Right cardiac atrium (tissue), 5 donors: ENCODE measurements around the gene ZNF362. TPM values are rescaled to one million over a fixed set of nuclear protein-coding genes. Genes with fewer than 3 reads are reported as not detected.

Experiments
- ATAC-seq, 2 donors: fragments of 200-7000 bp; cut with Tn5 transposase; one replicate each; pipeline versions ENCODE4 v1.8.0 to v1.9.1; 2020; ENCODE audit warnings: moderate library complexity in 2 of 2, mild to moderate bottlenecking in 1 of 2
- DNase-seq, 3 donors: peaks; one replicate each; pipeline ENCODE4 v3.0.0-alpha.2; 2020
- H3K27ac ChIP-seq: one replicate; pipeline ENCODE4 v1.5.1; 2013; ENCODE audit warnings: mild to moderate bottlenecking, low read length, control low read depth, moderate library complexity
- H3K27me3 ChIP-seq: one replicate; pipeline ENCODE4 v1.6.1; 2013; ENCODE audit not compliant: control insufficient read depth, insufficient read depth
- H3K4me1 ChIP-seq: one replicate; pipeline ENCODE4 v1.6.1; 2013; ENCODE audit warnings: low read length; ENCODE audit not compliant: control insufficient read depth, insufficient read depth
- H3K4me3 ChIP-seq: one replicate; pipeline ENCODE4 v1.5.1; 2013; ENCODE audit warnings: low read length, control low read depth
- H3K9me3 ChIP-seq: one replicate; pipeline ENCODE4 v1.6.1; 2013; ENCODE audit warnings: low read length; ENCODE audit not compliant: control insufficient read depth
- WGBS: extraction: QIAGEN DNeasy Blood & Tissue Kit; methylation state at CpG from one replicate; pipeline ENCODE4 v1.1.7; 2013; 5-methylcytosine and 5-hydroxymethylcytosine counted together
- intact Hi-C, 4 donors: fragments of 100-400 bp; cut with DNase I; formaldehyde crosslinking; loops; one replicate each; pipeline versions ENCODE4 v1.11.0 to v1.14.0; 2022 to 2023
- polyA plus RNA-seq: library from polyadenylated mRNA; stranded (reverse); fragments of 200-250 nt; gene quantifications from one replicate; pipeline ENCODE4 v1.2.3, GENCODE V29; 2013
- total RNA-seq, 4 donors: library from RNA; stranded (reverse); fragmentation: NEBNext Ultra II Directional; extraction: Animal tissue kit (Norgen Biotek cat#: 25700); gene quantifications; one replicate each; pipeline ENCODE4 v1.2.1, GENCODE V29; 2021
- donor health status: healthy with polysubstance abuse.
- donor health status: DM: no; HTN: yes; CAD: no.
- donor health status: DM: no; HTN: no; CAD: no.
- donor health status: DM: no; HTN: yes; CAD: no; lungs with severe emphysema.
- donor health status: DM: yes; HTN: yes; CAD: no.

The ZNF362 gene
- total and polyA plus RNA-seq, 5 donors: 22.2 to 42.5 (median 39.7) TPM

- DNase-seq (no peak), ATAC-seq (peak in 1 of 2 donors; percentile 9)
- Histone ChIP-seq H3K4me1 (no peaks in the 10 kb centered on the region), H3K27me3 (no peaks in the 10 kb centered on the region), H3K4me3 (no peak within 1 kb of the TSS), H3K9me3 (no peaks in the 10 kb centered on the region), H3K27ac (no peak within 1 kb of the TSS)
- 69% methylated on average over 8 of the region's 8 CpGs for WGBS
- intact Hi-C loops: no loop called here
These were observed 64.4 kb downstream of the ZNF362 start, which contains the start of gene A3GALT2 for GRCh38 chr1:33320619-33321165. Gene A3GALT2 (minus strand): TSS chr1:33321098. CDS start chr1:33321098, 0 bp downstream.

DNA sequence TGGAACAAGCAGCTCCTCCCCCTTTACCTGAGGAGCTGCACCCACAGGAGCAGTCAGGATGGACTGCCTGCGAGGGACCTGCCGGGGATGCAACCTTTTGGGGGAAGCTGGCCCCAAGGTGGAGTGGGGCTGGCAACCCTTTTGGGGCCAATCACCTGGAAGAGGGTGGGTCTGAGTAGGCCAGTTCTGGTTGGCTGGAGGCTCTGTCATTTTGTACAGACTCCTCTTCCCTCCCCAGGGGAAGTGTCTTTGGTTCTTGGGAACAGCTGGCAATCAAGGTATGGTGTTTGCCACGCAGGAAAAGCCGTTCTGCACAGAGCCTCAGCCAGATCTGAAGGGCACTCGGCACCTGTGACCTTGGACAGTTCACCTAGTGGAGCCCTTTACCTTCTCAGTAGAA, 64.9 kb downstream of the ZNF362 start:
- DNase-seq (no peak), ATAC-seq (peak; percentile 3 to 5)
- Histone ChIP-seq H3K4me1 (no peaks in the 10 kb centered on the region), H3K4me3 (no peak overlapping the region), H3K27ac (no peak overlapping the region), H3K27me3 (no peaks in the 10 kb centered on the region), H3K9me3 (no peaks in the 10 kb centered on the region)
- WGBS: 81% methylated on average over 5 of the region's 5 CpGs
- intact Hi-C loops: no loop called here

DNA sequence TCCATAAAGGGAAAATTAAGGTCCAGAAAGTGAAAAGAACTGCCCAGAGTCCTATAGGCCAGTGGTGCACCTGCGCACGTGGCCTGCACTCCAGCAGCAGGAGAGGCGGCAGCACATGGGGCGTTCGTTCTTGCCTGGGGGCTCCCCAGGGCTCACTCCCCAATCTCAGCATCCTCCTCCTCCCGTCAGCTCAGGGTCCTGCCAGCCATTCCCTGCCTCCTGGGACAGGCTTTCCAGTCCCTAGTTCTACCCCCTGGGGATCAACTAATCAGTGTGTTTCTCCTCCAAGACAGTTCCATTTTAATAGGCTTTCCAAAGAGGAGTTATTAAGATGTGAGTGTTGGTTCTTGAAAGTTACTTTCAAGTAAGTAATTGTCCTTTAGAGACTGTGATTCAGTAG, 65.8 kb downstream of the ZNF362 start:
- Histone ChIP-seq H3K27me3 (no peaks in the 10 kb centered on the region), H3K9me3 (no peaks in the 10 kb centered on the region), H3K4me3 (no peak overlapping the region), H3K27ac (no peak overlapping the region), H3K4me1 (no peaks in the 10 kb centered on the region)
- DNase-seq: no peak
- 72% methylated on average over 6 of the region's 6 CpGs for WGBS
- intact Hi-C loops: no loop called here
- no peak for ATAC-seq

- Histone ChIP-seq H3K9me3 (no peaks in the 10 kb centered on the region), H3K27me3 (no peaks in the 10 kb centered on the region), H3K27ac (no peak overlapping the region), H3K4me3 (no peak overlapping the region), H3K4me1 (peaks cover 2% of the 10 kb centered on the region)
- intact Hi-C loops: no loop called here
- DNase-seq: no peak
- WGBS: 77% methylated on average over 10 of the region's 10 CpGs
- ATAC-seq: no peak
These were observed 66.7 kb downstream of the ZNF362 start for GRCh38 chr1:33322870-33323585.

DNA sequence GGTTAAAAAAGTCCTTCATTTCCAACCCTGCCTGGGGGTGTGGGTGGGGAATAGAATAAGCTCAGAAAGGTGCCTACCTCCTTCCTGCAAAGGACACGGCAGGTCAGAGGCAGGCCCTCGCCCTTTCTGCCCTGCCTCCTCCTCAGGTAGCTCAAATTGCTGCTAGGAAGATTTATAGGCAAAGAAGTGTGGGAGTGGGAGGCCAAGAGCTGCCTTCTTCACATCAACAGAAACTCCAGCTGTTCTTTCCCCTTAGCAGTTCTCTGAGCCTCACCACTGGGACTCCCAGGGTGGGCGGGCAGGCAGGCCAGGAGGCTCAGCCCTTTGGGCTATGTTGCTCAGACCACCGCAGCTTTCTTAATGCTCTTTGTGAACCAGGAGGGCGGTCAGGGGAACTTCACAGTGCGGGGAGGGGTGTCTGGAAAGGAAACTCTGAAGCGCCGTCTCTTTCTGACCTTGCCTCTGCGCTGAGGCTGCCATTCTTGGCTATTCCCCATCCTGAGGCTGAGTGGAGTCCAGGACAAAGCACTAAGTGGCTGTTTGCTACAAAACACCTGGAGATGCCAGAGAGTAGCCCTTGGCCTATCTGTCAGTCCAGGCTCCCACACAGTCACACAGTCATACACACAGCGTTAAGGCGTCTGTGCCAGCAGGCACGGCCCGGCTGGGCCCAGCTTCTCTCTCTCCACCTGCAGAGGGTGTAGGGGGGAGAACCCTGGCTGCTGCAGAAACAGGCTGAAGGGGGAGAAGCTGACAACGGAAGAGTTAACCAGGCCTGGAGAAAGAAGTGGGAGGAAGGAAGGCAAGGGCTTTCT, 67.6 kb downstream of the ZNF362 start:
- intact Hi-C loops: no loop called here
- Histone ChIP-seq H3K27me3 (no peaks in the 10 kb centered on the region), H3K4me3 (no peak overlapping the region), H3K27ac (no peak overlapping the region), H3K9me3 (no peaks in the 10 kb centered on the region), H3K4me1 (peaks cover 2% of the 10 kb centered on the region)
- 79% methylated on average over 14 of the region's 14 CpGs for WGBS
- no peak for ATAC-seq
- DNase-seq: no peak

DNA sequence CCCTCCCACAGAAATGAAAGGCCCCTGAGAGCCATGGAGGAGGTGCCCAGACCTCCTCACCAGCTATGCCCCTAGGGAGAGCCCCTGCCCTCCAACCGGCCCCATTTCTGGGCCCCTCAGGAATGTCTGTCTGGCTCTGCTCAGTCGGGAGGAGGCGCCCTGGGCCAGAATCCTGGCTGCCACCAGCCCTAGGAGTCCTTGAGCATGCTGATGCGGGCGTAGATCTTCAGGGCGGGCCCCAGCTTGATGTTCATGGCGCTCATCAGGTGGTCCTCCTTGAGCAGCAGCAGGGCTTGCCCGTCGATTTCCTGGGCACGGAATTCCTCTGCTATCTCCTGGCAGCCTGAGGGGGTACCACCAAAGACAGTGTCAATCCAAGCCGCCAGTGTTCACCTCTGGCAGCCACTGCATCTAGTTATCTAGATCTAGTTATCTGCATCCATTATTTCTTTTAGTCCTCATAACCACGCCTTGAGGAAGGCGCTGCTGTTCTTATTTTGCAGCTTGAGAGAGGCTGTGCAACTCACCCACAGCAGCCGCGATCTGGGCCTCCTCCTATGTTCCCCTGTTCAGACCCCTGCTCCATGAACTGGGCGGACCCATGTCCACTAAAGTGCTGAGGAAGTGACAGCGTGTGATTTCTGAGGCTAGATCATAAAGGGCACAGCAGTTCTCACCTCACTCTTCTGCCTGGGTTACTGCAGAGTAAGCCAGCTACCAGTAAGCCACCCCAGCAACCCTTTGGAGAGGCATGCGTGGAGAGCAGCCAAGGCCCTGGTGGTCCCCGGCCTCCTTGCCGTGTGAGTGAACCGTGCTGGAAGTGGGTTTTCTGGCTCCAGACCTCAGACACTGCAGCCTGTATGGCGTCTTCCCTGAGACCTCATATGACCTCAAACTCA, 68.6 kb downstream of the ZNF362 start:
- DNase-seq (no peak), ATAC-seq (no peak)
- Histone ChIP-seq H3K9me3 (no peaks in the 10 kb centered on the region), H3K4me1 (peaks cover 2% of the 10 kb centered on the region), H3K4me3 (no peak overlapping the region), H3K27me3 (no peaks in the 10 kb centered on the region), H3K27ac (no peak overlapping the region)
- intact Hi-C loops: no loop called here
- WGBS: 66% methylated on average over 22 of the region's 22 CpGs

- ATAC-seq: no peak
- Histone ChIP-seq H3K4me1 (peaks cover 2% of the 10 kb centered on the region), H3K9me3 (no peaks in the 10 kb centered on the region), H3K4me3 (no peak overlapping the region), H3K27ac (no peak overlapping the region), H3K27me3 (no peaks in the 10 kb centered on the region)
- intact Hi-C loops: no loop called here
- DNase-seq: peak in 1 of 3 donors; percentile 67
- 77% methylated on average over 9 of the region's 9 CpGs for WGBS
These were observed 70.5 kb downstream of the ZNF362 start for GRCh38 chr1:33326785-33327184.

GRCh38 chr1:33327587-33328325, 71.5 kb downstream of the ZNF362 start:
- peak in 2 of 3 donors; percentile 47 to 79 for DNase-seq
- H3K4me3 ChIP-seq: no peak overlapping the region
- no peaks in the 10 kb centered on the region for H3K27me3 ChIP-seq
- WGBS: 43% methylated on average over 9 of the region's 9 CpGs
- H3K27ac ChIP-seq: no peak overlapping the region
- intact Hi-C loops: no loop called here
- peaks cover 11% of the 10 kb centered on the region for H3K4me1 ChIP-seq
- H3K9me3 ChIP-seq: no peaks in the 10 kb centered on the region
- ATAC-seq: peak; percentile 30 to 35

DNA sequence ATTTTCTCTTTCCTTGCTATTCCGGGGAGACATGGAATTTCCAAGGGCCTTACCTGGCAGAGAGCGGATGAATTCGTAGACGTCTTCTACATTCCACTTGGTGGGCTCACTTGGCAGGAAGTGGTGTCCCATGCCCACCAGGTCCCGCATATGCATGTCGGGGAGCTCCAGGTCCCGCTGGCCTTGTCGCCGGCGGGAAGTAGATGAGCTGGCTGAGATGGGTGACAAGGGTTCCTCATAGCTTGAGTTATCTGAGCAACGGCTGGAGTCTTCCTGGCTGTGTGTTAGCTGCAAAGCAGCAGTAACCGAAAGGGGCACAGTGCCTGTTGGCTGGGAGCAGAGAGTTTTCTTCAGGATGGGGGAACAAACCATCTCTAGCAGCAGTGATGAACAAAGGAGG, 72.5 kb downstream of the ZNF362 start:
- Histone ChIP-seq H3K4me1 (peaks cover 18% of the 10 kb centered on the region), H3K27ac (no peak overlapping the region), H3K9me3 (no peaks in the 10 kb centered on the region), H3K27me3 (no peaks in the 10 kb centered on the region), H3K4me3 (no peak overlapping the region)
- WGBS: 92% methylated on average over 12 of the region's 12 CpGs
- DNase-seq (no peak), ATAC-seq (no peak)
- intact Hi-C loops: no loop called here

DNA sequence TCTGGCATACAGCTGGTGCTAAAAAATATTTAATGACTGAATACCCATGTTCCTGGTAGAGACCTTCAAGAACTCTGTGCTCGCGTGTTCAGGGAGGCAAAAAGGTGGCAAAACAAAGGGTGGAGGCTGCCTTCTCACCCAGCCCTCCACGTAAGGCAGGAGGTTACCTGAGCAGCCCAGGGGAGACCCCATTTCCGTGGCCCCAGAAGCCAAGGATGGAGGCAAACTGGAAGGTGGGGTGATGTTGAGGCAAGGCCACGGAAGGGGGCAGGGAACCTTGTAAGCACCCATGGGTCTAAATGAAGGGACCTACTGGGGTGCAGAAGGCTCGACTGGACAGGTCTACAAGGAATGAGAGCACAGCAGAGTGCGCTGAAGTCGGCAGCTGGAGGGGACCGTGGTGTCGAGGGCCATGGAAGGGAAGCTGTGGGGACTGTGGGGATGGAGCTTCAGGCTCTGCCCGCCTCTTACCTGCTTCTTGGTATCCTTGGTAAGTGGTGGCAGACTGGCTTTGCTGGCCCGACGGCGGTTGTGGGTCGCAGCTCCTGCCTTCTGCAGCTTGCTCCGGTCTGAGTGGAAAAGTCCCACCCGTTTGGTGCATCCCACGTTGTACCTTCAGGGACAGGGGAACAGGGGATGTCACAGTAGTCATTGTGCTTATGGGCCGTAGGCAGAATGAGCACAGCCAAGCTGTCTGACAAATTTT, 73.5 kb downstream of the ZNF362 start:
- ATAC-seq (no peak), DNase-seq (no peak)
- WGBS: 84% methylated on average over 19 of the region's 19 CpGs
- Histone ChIP-seq H3K4me3 (no peak overlapping the region), H3K27me3 (no peaks in the 10 kb centered on the region), H3K27ac (no peak overlapping the region), H3K9me3 (no peaks in the 10 kb centered on the region), H3K4me1 (peaks cover 25% of the 10 kb centered on the region)
- intact Hi-C loops: no loop called here
